ENCODE data around the gene GAS2L1.

- peak; percentile 96; the same call in 1 of the 2 replicates for TF ChIP-seq SIN3A (IDR thresholded peaks at IDR 0.05; ENCODE audit: borderline replicate concordance, insufficient read depth, low read length)
- no peak for TF ChIP-seq TAF1 (IDR thresholded peaks at IDR 0.05; ENCODE audit: borderline replicate concordance, insufficient read depth, low read length)
Observed at GRCh38 chr22:29310863-29311339, 4.5 kb downstream of the GAS2L1 start.
